Type B pancreatic cell (in vitro differentiated cells): ENCODE measurements around the gene IFIT2. TPM values are rescaled to one million over a fixed set of nuclear protein-coding genes. Genes with fewer than 3 reads are reported as not detected.

Experiments used
- DNase-seq: peaks from one replicate; pipeline ENCODE4 v3.0.0; 2021; ENCODE audit warnings: mixed read lengths; ENCODE audit not compliant: unreplicated experiment; ENCODE audit errors: extremely low spot score
- H3K27ac Mint-ChIP-seq: 2 replicates; pipeline ENCODE4 v1.8.0; 2021; ENCODE audit warnings: mild to moderate bottlenecking, mixed read lengths
- H3K27me3 Mint-ChIP-seq: 2 replicates; pipeline ENCODE4 v1.8.0; 2021; ENCODE audit warnings: mixed read lengths
- H3K36me3 Mint-ChIP-seq: 2 replicates; pipeline ENCODE4 v1.8.0; 2021; ENCODE audit warnings: mixed read lengths
- H3K4me1 Mint-ChIP-seq: one replicate; pipeline ENCODE4 v1.8.0; 2021; ENCODE audit warnings: mixed read lengths; ENCODE audit not compliant: unreplicated experiment
- H3K4me3 Mint-ChIP-seq: 2 replicates; pipeline ENCODE4 v1.8.0; 2021; ENCODE audit warnings: mild to moderate bottlenecking, mixed read lengths
- H3K9me3 Mint-ChIP-seq: 2 replicates; pipeline ENCODE4 v1.8.0; 2021; ENCODE audit warnings: mixed read lengths
- total RNA-seq: library from RNA; stranded (reverse); gene quantifications from 2 replicates; pipeline ENCODE4 v1.2.1, GENCODE V29; 2021; ENCODE audit warnings: low replicate concordance
- TF ChIP-seq, protein P1 (sequence below): fragments of 200-600 bp; sonication (generic); conservative IDR thresholded peaks from 2 replicates; pipeline ENCODE4 v1.5.0; 2021; ENCODE audit warnings: antibody characterized with exemption, mild to moderate bottlenecking

The IFIT2 gene
- total RNA-seq, 1 donor from 2014 or later: 1.3 TPM

DNA sequence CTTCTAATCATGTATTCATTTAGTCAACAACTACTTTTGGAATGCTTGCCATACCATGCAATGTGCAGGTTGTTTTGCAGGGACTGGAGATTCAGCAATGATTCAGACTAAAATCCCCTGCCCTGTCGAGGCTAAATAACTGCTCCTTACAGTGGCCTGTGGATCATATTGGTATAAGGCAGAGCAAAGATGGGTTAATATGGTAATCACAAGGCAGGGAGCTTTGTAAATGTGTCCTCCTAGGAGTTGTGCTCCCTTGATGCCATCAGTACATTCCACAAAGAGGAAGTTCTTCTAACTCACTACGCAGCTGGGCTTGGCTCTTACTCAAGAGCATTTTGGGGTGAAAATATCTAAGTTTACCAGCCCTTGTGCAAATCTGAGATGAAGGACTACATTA lies 614 bp upstream of the IFIT2 start:
- Mint-ChIP-seq H3K27ac (peak overlapping the region; percentile 75), H3K27me3 (no peaks in the 10 kb centered on the region), H3K4me1 (peaks cover 10% of the 10 kb centered on the region), H3K4me3 (no peak overlapping the region), H3K9me3 (peaks cover 13% of the 10 kb centered on the region), H3K36me3 (peaks cover 3% of the 10 kb centered on the region)
- no peak for DNase-seq
- TF ChIP-seq, protein P1, sequence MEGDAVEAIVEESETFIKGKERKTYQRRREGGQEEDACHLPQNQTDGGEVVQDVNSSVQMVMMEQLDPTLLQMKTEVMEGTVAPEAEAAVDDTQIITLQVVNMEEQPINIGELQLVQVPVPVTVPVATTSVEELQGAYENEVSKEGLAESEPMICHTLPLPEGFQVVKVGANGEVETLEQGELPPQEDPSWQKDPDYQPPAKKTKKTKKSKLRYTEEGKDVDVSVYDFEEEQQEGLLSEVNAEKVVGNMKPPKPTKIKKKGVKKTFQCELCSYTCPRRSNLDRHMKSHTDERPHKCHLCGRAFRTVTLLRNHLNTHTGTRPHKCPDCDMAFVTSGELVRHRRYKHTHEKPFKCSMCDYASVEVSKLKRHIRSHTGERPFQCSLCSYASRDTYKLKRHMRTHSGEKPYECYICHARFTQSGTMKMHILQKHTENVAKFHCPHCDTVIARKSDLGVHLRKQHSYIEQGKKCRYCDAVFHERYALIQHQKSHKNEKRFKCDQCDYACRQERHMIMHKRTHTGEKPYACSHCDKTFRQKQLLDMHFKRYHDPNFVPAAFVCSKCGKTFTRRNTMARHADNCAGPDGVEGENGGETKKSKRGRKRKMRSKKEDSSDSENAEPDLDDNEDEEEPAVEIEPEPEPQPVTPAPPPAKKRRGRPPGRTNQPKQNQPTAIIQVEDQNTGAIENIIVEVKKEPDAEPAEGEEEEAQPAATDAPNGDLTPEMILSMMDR: no peak

DNA sequence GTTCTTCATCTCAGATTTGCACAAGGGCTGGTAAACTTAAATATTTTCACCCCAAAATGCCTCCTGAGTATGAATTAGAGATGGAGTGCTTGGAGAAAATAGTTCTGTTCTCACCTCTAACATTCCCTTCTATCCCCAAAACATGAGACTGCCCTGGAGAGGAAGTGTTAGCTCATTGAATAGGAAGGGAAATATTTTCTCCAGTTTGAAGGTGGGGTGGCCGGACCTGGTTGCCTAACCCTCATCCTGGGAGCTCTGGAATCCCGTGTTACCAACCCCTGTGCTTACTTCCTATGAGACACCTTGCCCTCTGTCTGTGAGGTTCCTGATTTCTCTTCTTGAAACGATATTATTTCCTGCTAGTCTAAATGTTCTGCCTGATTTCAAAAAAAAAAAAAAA lies 779 bp downstream of the IFIT2 start:
- no peak for DNase-seq
- TF ChIP-seq, protein P1: no peak
- peaks cover 10% of the 10 kb centered on the region for H3K4me1 Mint-ChIP-seq
- peaks cover 3% of the 10 kb centered on the region for H3K36me3 Mint-ChIP-seq
- H3K27ac Mint-ChIP-seq: no peak overlapping the region
- peaks cover 13% of the 10 kb centered on the region for H3K9me3 Mint-ChIP-seq
- no peaks in the 10 kb centered on the region for H3K27me3 Mint-ChIP-seq
- no peak overlapping the region for H3K4me3 Mint-ChIP-seq

DNA sequence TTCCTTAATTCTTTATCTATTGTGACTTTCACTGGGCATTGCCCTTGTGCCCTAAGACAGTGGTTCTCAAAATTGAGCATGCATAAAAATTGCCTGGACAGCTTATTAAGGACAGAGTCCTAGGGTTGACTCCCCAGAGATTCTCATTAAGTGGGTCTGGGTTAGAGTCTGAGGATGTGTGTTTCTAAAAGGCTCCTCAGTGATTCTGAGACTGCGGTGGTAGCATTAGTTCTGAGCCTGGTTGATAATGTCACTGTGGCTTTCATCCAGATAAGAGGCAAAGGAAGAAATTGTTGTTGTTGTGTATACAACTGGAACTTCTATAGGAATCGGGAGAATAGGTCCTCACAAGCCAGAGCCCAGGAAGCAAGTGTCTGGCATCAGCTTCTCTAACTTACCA lies 1.3 kb downstream of the IFIT2 start:
- Mint-ChIP-seq H3K4me3 (no peak overlapping the region), H3K4me1 (peaks cover 10% of the 10 kb centered on the region), H3K27me3 (no peaks in the 10 kb centered on the region), H3K9me3 (peaks cover 13% of the 10 kb centered on the region), H3K36me3 (peaks cover 3% of the 10 kb centered on the region), H3K27ac (no peak overlapping the region)
- TF ChIP-seq, protein P1: no peak
- DNase-seq: no peak

DNA sequence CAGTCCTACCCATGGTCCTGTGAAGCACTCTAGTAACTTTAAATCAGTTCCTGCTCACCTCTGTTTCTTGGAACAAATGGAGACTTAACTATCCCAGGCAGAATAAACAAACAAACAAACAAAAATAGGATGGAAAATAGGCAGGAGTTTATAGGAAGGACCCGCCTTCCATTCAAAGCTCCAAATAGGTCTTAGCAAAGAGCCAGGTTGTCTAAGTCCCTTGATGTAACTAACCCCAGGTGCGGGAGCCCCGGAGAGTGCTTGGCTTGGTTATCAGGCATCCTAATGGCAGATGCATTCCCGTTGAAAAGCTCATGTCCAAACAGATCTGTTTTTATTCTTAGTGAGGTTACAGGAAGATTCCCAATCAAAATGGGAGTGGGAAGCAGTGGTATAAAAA lies 2.2 kb downstream of the IFIT2 start:
- no peak overlapping the region for H3K27ac Mint-ChIP-seq
- peaks cover 3% of the 10 kb centered on the region for H3K36me3 Mint-ChIP-seq
- no peaks in the 10 kb centered on the region for H3K27me3 Mint-ChIP-seq
- H3K4me1 Mint-ChIP-seq: peaks cover 10% of the 10 kb centered on the region
- DNase-seq: no peak
- no peak overlapping the region for H3K4me3 Mint-ChIP-seq
- peaks cover 8% of the 10 kb centered on the region for H3K9me3 Mint-ChIP-seq
- TF ChIP-seq, protein P1: no peak

DNA sequence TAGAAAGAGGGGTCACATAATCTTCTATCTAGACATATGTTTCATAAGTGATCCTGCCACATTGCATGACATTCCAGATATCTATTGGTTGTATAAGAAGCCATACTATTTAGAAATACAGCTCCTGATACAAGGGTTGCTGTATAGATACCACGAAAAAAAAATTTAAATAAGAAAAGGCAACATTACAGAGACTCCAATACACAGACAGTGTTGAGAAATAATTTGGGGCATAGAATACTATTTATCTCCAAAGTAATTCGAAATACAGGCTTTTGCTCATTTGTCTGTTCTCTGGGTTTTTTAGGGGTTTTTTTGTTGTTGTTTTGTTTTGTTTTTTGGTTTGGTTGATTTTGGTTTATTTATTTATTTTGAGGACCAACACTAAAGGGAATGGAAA lies 2.6 kb downstream of the IFIT2 start:
- no peak overlapping the region for H3K27ac Mint-ChIP-seq
- no peaks in the 10 kb centered on the region for H3K27me3 Mint-ChIP-seq
- H3K4me1 Mint-ChIP-seq: peaks cover 10% of the 10 kb centered on the region
- peaks cover under 1% of the 10 kb centered on the region for H3K36me3 Mint-ChIP-seq
- peaks cover 4% of the 10 kb centered on the region for H3K9me3 Mint-ChIP-seq
- TF ChIP-seq, protein P1: no peak
- no peak for DNase-seq
- no peak overlapping the region for H3K4me3 Mint-ChIP-seq

DNA sequence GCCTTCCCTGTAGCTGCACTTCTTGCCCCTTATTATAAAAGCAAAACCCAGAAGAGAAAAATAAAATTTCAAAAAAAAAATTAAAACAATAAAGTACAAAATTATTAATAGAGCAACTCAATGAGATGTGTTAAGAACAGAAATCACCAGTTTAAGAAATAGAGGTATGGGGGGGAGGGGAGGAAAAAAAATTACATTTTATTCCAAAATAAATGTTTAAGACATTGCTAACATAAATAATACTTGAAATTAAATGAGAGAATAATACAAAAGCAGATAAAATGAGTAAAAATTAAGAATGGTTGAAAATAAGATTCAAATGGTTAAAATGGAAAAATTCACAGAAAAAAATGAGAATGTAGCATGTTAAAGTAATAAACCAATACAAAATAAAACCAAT lies 3.1 kb downstream of the IFIT2 start:
- TF ChIP-seq, protein P1: no peak
- no peaks in the 10 kb centered on the region for H3K36me3 Mint-ChIP-seq
- H3K27me3 Mint-ChIP-seq: no peaks in the 10 kb centered on the region
- H3K9me3 Mint-ChIP-seq: no peaks in the 10 kb centered on the region
- no peak overlapping the region for H3K27ac Mint-ChIP-seq
- H3K4me1 Mint-ChIP-seq: peaks cover 10% of the 10 kb centered on the region
- no peak overlapping the region for H3K4me3 Mint-ChIP-seq
- no peak for DNase-seq
